AG09319 (cell line): Measurements from ENCODE around the gene ALOX15B.

ENCODE experiments used
- DNase-seq: peaks from one replicate; pipeline ENCODE4 v3.0.0-alpha.2; 2010; ENCODE audit warnings: low read depth; ENCODE audit errors: extremely low read depth
- TF ChIP-seq, protein P1 (sequence below): IDR thresholded peaks from 2 replicates; pipeline ENCODE4 v1.5.1; 2011; ENCODE audit warnings: low read depth, mild to moderate bottlenecking, inconsistent platforms, low read length, moderate library complexity

Gene ALOX15B

DNA sequence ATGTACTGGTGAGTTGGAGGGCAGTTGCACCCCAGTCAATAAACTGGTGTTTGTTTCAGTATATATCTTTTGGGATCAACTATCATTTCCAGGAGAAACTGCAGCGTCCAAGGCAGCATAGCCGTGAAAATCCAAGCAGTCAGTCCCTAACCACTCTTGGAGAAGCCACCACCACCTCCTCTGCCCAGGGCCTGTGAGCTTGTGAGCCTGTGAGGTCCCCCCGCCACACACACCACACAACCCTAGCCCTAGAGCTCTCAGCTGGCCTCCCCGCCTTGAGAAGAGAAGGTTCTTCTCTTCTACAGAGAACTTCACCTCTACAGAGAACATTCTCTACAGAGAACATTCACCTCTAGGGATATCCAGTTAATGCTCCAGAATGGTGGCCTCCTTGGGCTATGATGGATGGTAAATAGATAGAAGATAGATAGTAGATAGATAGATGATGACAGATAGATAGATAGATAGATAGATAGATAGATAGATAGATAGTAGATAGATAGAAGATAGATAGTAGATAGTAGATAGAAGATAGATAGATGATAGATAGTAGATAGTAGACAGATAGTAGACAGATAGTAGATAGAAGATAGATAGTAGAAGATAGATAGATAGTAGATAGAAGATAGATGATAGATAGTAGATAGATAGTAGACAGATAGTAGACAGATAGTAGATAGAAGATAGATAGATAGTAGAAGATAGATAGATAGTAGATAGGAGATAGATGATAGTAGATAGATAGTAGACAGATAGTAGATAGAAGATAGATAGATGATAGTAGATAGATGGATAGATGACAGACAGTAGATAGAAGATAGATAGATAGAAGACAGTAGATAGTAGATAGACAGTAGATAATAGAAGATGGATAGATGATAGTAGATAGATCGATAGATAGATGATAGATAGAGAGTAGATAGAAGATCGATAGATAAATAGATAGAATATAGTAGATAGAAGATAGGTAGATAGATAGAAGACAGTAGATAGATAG is 13.7 kb downstream of the ALOX15B start:
- DNase-seq: no peak
- TF ChIP-seq, protein P1, sequence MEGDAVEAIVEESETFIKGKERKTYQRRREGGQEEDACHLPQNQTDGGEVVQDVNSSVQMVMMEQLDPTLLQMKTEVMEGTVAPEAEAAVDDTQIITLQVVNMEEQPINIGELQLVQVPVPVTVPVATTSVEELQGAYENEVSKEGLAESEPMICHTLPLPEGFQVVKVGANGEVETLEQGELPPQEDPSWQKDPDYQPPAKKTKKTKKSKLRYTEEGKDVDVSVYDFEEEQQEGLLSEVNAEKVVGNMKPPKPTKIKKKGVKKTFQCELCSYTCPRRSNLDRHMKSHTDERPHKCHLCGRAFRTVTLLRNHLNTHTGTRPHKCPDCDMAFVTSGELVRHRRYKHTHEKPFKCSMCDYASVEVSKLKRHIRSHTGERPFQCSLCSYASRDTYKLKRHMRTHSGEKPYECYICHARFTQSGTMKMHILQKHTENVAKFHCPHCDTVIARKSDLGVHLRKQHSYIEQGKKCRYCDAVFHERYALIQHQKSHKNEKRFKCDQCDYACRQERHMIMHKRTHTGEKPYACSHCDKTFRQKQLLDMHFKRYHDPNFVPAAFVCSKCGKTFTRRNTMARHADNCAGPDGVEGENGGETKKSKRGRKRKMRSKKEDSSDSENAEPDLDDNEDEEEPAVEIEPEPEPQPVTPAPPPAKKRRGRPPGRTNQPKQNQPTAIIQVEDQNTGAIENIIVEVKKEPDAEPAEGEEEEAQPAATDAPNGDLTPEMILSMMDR: no peak

DNA sequence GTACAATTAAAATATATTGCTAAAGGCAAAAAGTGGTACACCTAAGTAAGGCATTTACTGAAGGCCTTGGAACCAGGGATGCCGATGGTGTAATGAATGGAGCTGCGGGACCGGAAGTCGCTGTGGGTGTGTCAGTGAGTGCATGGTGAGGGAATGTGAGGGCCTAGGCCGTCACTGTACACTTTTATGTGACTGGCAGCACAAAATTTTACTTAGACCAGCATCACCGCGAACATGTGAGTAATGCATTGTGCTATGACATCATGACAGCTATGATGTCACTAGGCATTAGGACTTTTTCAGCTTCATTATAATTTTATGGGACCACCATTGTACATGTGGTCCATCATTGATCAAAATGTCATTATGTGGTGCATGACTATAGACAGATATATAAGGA is 14.7 kb downstream of the ALOX15B start:
- no peak for DNase-seq
- TF ChIP-seq, protein P1: no peak

DNA sequence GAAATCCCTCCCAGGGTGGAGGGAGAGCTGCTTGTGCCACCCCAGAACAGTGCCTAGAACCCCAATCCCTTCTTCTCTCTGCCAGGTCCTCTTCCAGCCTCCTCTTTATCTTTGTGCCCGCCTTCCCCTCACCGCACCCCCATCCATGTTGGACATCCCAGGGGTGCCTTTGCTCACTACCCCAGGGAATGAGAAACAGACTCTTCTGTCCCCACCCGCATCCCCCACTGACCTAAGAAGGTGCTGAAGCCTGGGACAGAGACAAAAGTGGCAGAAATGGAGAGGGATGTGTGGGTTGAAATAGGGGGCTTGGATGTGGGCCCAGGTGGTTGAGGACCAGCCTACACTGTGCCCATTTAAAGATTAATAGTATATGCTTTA is 17.0 kb downstream of the ALOX15B start:
- DNase-seq: no peak
- TF ChIP-seq, protein P1: no peak

DNA sequence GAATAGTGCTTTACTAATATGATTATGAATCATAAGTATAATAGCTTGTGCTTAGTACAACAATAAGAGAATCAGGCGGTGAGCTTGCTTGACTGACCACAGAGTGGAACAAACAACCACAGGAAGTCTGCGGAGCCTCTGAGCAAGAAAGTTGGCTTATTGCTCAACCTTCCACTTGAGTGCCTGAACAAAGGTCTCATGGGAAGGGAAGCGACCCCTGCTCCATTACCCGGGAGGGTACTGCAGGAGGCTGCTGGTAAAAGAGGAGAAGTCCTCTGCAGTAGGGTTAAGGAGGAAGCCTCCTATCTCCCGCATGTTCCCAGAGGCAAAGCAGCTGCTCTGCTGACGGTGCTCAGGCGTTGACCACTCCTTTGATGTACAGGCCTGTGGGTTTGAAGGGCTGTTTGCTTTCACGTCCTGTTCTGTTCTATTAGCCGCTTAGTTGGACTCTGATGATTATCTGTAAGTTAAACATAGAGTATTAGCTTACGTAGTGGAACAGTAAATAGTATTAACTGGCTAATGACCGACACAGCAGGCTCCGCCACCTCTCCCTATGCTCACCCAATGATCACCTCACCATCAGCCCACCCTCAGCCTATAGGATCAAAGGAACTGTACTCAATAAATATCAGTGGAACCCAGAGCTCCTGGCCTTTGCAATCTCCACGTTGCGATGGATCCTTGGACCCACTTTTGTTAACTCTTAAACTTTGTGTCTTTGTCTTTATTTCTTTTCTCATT is 17.5 kb downstream of the ALOX15B start:
- no peak for DNase-seq
- TF ChIP-seq, protein P1: no peak

DNA sequence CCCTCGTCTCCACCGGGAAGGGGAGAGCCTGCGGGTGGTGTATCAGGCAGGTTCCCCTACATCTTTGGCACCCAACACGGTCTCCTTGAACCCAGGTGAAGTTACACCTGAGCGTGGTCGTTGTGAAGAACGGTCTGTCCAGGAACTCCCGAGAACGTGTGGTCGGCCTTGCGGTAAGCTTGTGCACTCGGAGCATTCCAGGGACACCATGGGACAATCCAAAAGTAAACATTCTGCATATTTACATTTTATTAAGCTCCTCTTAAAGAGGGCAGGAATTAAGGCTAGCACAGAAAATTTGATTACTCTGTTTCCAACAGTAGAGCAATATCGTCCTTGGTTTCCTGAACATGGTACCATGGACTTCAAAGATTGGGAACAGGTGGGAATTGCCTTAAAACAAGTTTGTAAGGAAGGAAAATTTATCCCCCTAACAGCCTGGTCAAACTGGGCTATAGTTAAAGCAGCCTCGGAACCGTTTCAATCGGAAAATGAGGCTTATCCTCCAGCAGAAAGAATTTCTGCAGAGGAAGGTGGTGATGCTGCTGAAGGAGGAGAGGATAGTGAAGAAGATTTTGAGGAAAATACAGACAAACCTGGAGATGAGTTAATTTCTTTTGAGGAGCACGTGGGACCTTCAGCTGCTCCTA is 18.2 kb downstream of the ALOX15B start:
- TF ChIP-seq, protein P1: no peak
- no peak for DNase-seq

DNA sequence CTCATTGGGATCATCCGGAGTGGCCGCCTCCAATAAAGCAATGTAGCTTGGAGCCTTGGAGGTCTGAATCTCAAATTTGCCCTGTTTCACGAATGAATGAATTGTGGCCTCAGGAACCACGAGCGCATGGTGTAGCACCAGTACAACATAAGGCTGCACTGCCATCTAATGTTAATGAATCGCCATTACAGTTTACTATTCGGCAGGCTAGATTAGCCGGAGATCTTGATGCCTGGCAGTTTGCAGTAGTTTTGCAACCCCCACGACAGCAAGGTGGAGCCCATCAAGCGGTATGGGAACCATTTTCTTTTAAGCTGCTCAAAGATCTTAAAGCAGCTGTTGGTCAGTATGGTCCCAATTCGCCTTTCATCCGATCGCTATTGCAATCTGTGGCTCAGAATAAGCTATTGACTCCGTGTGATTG is 18.8 kb downstream of the ALOX15B start:
- peak; percentile 44 for DNase-seq
- TF ChIP-seq, protein P1: peak; percentile 68
